WTC11 (cell line): ENCODE data around the gene HDGF.

Experiments
- CTCF ChIP-seq: fragments of 200-600 bp; IDR thresholded peaks from 2 replicates; pipeline ENCODE4 v1.8.0; 2022; ENCODE audit warnings: antibody characterized with exemption
- ESRRA ChIP-seq: sonication (generic); formaldehyde crosslinking; IDR thresholded peaks from 2 replicates; pipeline ENCODE4 v1.8.1; 2022; ENCODE audit warnings: mild to moderate bottlenecking, missing genetic modification reagents, borderline replicate concordance
- ETV6 ChIP-seq: sonication (generic); formaldehyde crosslinking; IDR thresholded peaks from 2 replicates; pipeline ENCODE4 v1.8.1; 2022; ENCODE audit warnings: mild to moderate bottlenecking, missing genetic modification reagents
- FOXJ3 ChIP-seq: sonication (generic); formaldehyde crosslinking; IDR thresholded peaks from 2 replicates; pipeline ENCODE4 v1.9.0; 2021; ENCODE audit warnings: missing genetic modification reagents, mild to moderate bottlenecking, borderline replicate concordance
- NFE2L1 ChIP-seq: sonication (generic); formaldehyde crosslinking; IDR thresholded peaks from 2 replicates; pipeline ENCODE4 v1.8.1; 2023; ENCODE audit warnings: missing genetic modification reagents
- ZNF232 ChIP-seq: sonication (generic); formaldehyde crosslinking; IDR thresholded peaks from 2 replicates; pipeline ENCODE4 v1.8.0; 2022; ENCODE audit warnings: mild to moderate bottlenecking, missing genetic modification reagents
- TF ChIP-seq, protein P1 (sequence below): sonication (generic); formaldehyde crosslinking; IDR thresholded peaks from 2 replicates; pipeline ENCODE4 v1.8.1; 2023; ENCODE audit warnings: mild to moderate bottlenecking, missing genetic modification reagents

DNA sequence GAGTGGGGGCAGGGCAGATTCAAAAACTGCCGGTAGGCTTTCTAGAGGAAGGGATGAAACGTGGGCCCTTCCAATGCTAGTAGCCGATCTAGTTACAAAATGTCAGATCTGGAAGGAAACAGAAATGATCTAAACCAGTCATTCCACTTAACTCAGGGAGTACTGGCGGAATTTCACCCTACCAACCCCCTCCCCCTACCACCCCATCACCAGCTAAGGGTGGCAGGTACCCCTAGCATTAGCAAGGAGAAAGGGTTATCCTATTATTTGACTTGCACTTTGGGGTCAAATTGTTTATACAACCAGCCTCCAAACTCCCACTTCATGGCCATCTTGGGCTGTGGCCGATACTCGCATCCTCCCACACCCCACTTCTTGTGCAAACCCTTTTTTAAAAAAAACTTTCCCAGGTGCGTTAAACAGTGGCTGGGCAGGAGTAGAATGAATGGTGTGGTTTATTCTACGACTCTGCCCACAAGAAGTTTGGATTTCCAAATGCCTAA lies 9.9 kb downstream of the HDGF start:
- TF ChIP-seq NFE2L1 (CRISPR knock-in tag) (no peak), FOXJ3 (no peak), ZNF232 (CRISPR knock-in tag) (no peak), CTCF (no peak), ESRRA (no peak), ETV6 (CRISPR knock-in tag) (no peak)
- TF ChIP-seq, protein P1, sequence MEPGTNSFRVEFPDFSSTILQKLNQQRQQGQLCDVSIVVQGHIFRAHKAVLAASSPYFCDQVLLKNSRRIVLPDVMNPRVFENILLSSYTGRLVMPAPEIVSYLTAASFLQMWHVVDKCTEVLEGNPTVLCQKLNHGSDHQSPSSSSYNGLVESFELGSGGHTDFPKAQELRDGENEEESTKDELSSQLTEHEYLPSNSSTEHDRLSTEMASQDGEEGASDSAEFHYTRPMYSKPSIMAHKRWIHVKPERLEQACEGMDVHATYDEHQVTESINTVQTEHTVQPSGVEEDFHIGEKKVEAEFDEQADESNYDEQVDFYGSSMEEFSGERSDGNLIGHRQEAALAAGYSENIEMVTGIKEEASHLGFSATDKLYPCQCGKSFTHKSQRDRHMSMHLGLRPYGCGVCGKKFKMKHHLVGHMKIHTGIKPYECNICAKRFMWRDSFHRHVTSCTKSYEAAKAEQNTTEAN: no peak
